PC-9 (cell line): ENCODE data around the gene ZNF530. TPM values are rescaled to one million over a fixed set of nuclear protein-coding genes. Genes with fewer than 3 reads are reported as not detected.

Experiments used
- BruUV-seq: library from RNA; stranded (reverse); fragments of 400-500 nt; replicated peaks from 2 replicates; lab custom pipeline; 2021; lab: Mats Ljungman, UMichigan
- CTCF ChIA-PET: fragments of 300-600 bp; sonication (Branson Sonifier 250); formaldehyde crosslinking; loops from one replicate; lab custom pipeline; 2022; ENCODE audit warnings: antibody characterized with exemption; lab: Charles Lee
- POLR2A ChIA-PET: fragments of 300-600 bp; sonication (Branson Sonifier 250); formaldehyde crosslinking; loops from one replicate; lab custom pipeline; 2022; ENCODE audit warnings: antibody characterized with exemption; ENCODE audit not compliant: unreplicated experiment; lab: Charles Lee
- DNase-seq, 2 experiments: peaks; one replicate each; pipeline versions ENCODE4 v3.0.0 to v3.0.0-alpha.2; 2015 to 2022; ENCODE audit warnings: mixed read lengths in 1 of 2
- H2AFZ ChIP-seq: fragments of 200-600 bp; sonication (generic); 2 replicates; pipeline ENCODE4 v1.8.1; 2017; ENCODE audit warnings: antibody characterized with exemption
- H3F3A ChIP-seq: fragments of 200-600 bp; sonication (generic); 2 replicates; pipeline ENCODE4 v1.8.1; 2017; ENCODE audit warnings: antibody characterized with exemption, mild to moderate bottlenecking, low read depth; ENCODE audit not compliant: insufficient read depth
- H3K27ac ChIP-seq: fragments of 200-600 bp; sonication (generic); 2 replicates; pipeline ENCODE4 v1.6.1; 2016; ENCODE audit warnings: mixed run types
- H3K27me3 ChIP-seq: fragments of 200-600 bp; sonication (generic); 2 replicates; pipeline ENCODE4 v1.6.1; 2016; ENCODE audit warnings: low read depth, mixed run types; ENCODE audit not compliant: insufficient read depth
- H3K36me3 ChIP-seq: fragments of 200-600 bp; sonication (generic); 2 replicates; pipeline ENCODE4 v1.6.1; 2016; ENCODE audit warnings: low read depth, mixed run types
- H3K4me1 ChIP-seq: fragments of 200-600 bp; sonication (generic); replicated peaks from 2 replicates; pipeline ENCODE4 v1.6.1; 2016; ENCODE audit warnings: mixed run types; ENCODE audit not compliant: insufficient read depth
- H3K4me2 ChIP-seq: fragments of 200-600 bp; sonication (generic); 2 replicates; pipeline ENCODE4 v1.6.1; 2017; ENCODE audit warnings: mixed run types
- H3K4me3 ChIP-seq: fragments of 200-600 bp; sonication (generic); 2 replicates; pipeline ENCODE4 v1.6.1; 2016; ENCODE audit warnings: mixed run types
- H3K79me2 ChIP-seq: fragments of 200-600 bp; sonication (generic); 2 replicates; pipeline ENCODE4 v1.6.1; 2017; ENCODE audit warnings: low read depth, mixed run types
- H3K9me2 ChIP-seq: fragments of 200-600 bp; sonication (generic); 2 replicates; pipeline ENCODE4 v1.8.1; 2017; ENCODE audit warnings: mild to moderate bottlenecking; ENCODE audit not compliant: insufficient read depth
- H3K9me3 ChIP-seq: fragments of 200-600 bp; sonication (generic); 2 replicates; pipeline ENCODE4 v1.8.1; 2016; ENCODE audit warnings: low read depth; ENCODE audit not compliant: insufficient read depth
- H4K20me1 ChIP-seq: fragments of 200-600 bp; sonication (generic); 2 replicates; pipeline ENCODE4 v1.8.1; 2017; ENCODE audit not compliant: insufficient read depth
- EZH2 ChIP-seq: fragments of 200-600 bp; sonication (generic); IDR thresholded peaks from 2 replicates; pipeline ENCODE4 v1.8.0; 2017; ENCODE audit warnings: antibody characterized with exemption, low read depth
- intact Hi-C: fragments of 100-400 bp; cut with micrococcal nuclease; formaldehyde crosslinking; loops from one replicate; pipeline ENCODE4 v1.10.0; 2022; ENCODE audit not compliant: unreplicated experiment
- total RNA-seq: library from RNA; stranded (reverse); gene quantifications from 2 replicates; pipeline ENCODE4 v1.2.3, GENCODE V29; 2021
- TF ChIP-seq, protein P1 (sequence below): fragments of 200-600 bp; sonication (generic); conservative IDR thresholded peaks from 2 replicates; pipeline ENCODE4 v1.6.1; 2017; ENCODE audit warnings: mixed run types, antibody characterized with exemption, mild to moderate bottlenecking, moderate library complexity

ZNF530 gene
- total RNA-seq, 1 experiment from 2014 or later = 10.5 TPM

DNA sequence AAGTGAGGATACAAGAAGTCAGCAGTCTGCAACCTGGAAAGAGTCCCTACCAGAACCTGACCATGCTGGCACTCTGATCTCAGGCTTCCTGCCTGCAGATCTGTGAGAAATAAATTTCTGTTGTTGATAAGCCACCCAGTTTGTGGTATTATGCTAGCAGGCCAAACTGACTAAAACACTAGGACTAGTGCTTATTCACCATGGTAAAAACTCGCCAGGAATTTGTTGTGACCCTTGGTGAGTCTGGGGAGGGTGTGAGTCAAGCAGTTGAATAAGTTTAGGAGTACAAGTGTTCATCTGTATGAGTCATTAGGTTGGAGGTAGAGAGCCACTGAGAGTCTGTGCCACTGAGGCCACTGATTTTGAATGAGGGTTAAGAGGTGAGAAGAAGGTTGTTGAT, 12.2 kb upstream of the ZNF530 start:
- no peak overlapping the region for H3K4me3 ChIP-seq
- BruUV-seq = no TSS peak
- H3K79me2 ChIP-seq = no peaks in the 10 kb centered on the region
- H3K9me3 ChIP-seq = peaks cover 29% of the 10 kb centered on the region
- no peaks in the 10 kb centered on the region for H3K4me1 ChIP-seq
- intact Hi-C loops = no loop called here
- no peaks in the 10 kb centered on the region for H3K36me3 ChIP-seq
- no peaks in the 10 kb centered on the region for H4K20me1 ChIP-seq
- ChIA-PET POLR2A (no interaction called here), CTCF (no interaction called here)
- no peaks in the 10 kb centered on the region for H3K27me3 ChIP-seq
- peak in 1 of 2 experiments; percentile 39 for DNase-seq
- no peaks in the 10 kb centered on the region for H3F3A ChIP-seq
- no peaks in the 10 kb centered on the region for H3K9me2 ChIP-seq
- H3K27ac ChIP-seq = no peak overlapping the region
- H2AFZ ChIP-seq = no peak overlapping the region
- TF ChIP-seq EZH2 = no peak
- TF ChIP-seq, protein P1, sequence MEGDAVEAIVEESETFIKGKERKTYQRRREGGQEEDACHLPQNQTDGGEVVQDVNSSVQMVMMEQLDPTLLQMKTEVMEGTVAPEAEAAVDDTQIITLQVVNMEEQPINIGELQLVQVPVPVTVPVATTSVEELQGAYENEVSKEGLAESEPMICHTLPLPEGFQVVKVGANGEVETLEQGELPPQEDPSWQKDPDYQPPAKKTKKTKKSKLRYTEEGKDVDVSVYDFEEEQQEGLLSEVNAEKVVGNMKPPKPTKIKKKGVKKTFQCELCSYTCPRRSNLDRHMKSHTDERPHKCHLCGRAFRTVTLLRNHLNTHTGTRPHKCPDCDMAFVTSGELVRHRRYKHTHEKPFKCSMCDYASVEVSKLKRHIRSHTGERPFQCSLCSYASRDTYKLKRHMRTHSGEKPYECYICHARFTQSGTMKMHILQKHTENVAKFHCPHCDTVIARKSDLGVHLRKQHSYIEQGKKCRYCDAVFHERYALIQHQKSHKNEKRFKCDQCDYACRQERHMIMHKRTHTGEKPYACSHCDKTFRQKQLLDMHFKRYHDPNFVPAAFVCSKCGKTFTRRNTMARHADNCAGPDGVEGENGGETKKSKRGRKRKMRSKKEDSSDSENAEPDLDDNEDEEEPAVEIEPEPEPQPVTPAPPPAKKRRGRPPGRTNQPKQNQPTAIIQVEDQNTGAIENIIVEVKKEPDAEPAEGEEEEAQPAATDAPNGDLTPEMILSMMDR = no peak
- H3K4me2 ChIP-seq = no peak overlapping the region

DNA sequence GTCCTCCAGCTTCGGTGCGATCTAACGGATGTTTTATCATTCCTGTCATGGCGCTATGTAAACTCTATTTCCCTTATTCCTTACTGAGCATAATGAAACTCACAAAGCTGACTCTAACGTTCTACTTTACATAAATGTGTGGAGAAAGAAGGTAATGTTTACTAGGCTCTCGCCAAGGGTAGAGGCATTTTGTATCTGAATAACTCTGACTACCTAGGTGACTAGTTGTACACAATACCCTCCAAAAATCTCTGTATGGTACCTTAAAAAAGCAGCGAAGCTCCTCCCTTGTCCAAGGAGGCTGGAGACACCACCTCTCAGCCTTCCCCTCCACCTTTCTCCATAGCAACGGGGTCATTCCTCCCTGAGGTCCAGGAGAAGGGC, 316 bp upstream of the ZNF530 start:
- no peak overlapping the region for H3K27ac ChIP-seq
- H3K9me2 ChIP-seq = no peaks in the 10 kb centered on the region
- POLR2A ChIA-PET = interaction anchor here (0.6 kb wide), 1 partner anchor 216 kb away, joined by 5 read pairs; no protein-coding TSS in a partner anchor
- intact Hi-C loops = no loop called here
- H3K4me3 ChIP-seq = peak overlapping the region; percentile 89
- CTCF ChIA-PET = no interaction called here
- no peak for DNase-seq
- no peaks in the 10 kb centered on the region for H3F3A ChIP-seq
- TF ChIP-seq, protein P1 = no peak
- TF ChIP-seq EZH2 = no peak
- no TSS peak for BruUV-seq
- H3K79me2 ChIP-seq = peaks cover 13% of the 10 kb centered on the region
- H3K4me2 ChIP-seq = peak overlapping the region; percentile 96
- no peaks in the 10 kb centered on the region for H4K20me1 ChIP-seq
- 0 out of 2 replicates have a peak, but pooled peaks cover 2% of the 10 kb centered on the region for H3K36me3 ChIP-seq
- H2AFZ ChIP-seq = peak overlapping the region; percentile 95
- H3K4me1 ChIP-seq = 0 out of 2 replicates have a peak, but pooled peaks cover 8% of the 10 kb centered on the region
- 0 out of 2 replicates have a peak, but pooled peaks cover 6% of the 10 kb centered on the region for H3K27me3 ChIP-seq
- H3K9me3 ChIP-seq = peaks cover 21% of the 10 kb centered on the region

DNA sequence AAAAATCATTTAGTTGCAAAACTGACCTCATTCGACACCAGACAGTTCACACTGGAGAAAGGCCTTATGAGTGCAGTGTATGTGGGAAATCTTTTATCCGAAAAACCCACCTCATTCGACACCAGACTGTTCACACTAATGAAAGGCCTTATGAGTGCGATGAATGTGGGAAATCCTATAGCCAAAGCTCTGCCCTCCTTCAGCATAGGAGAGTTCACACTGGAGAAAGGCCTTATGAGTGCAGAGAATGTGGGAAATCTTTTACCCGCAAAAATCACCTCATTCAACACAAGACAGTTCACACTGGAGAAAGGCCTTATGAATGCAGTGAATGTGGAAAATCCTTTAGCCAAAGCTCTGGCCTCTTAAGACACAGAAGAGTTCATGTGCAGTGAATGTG, 7.2 kb downstream of the ZNF530 start:
- Histone ChIP-seq H2AFZ (no peak overlapping the region), H4K20me1 (no peaks in the 10 kb centered on the region), H3F3A (no peaks in the 10 kb centered on the region), H3K27ac (no peak overlapping the region), H3K9me3 (peaks cover 40% of the 10 kb centered on the region), H3K79me2 (no peaks in the 10 kb centered on the region), H3K4me3 (no peak overlapping the region), H3K4me1 (no peaks in the 10 kb centered on the region), H3K9me2 (no peaks in the 10 kb centered on the region), H3K36me3 (peaks cover 37% of the 10 kb centered on the region), H3K27me3 (no peaks in the 10 kb centered on the region), H3K4me2 (no peak overlapping the region)
- no TSS peak for BruUV-seq
- POLR2A ChIA-PET = no interaction called here
- no peak for DNase-seq
- intact Hi-C loops = no loop called here
- TF ChIP-seq EZH2 = no peak
- TF ChIP-seq, protein P1 = no peak
- CTCF ChIA-PET = no interaction called here
